ENCODE data around the gene RSPO1. TPM values are rescaled to one million over a fixed set of nuclear protein-coding genes. Genes with fewer than 3 reads are reported as not detected.

The RSPO1 gene
- total RNA-seq, 1 experiment from 2014 or later, result 0.18 TPM

- BruUV-seq (replicated peaks), result no TSS peak
- ChIA-PET POLR2A (no interaction called here), CTCF (no interaction called here)
- Histone ChIP-seq H3K36me3 (ENCODE audit: control insufficient read depth, insufficient read depth, low read length) (no peaks in the 10 kb centered on the region), H3K4me3 (ENCODE audit: low read depth in 2 of 2, low read length in 2 of 2) (no peak overlapping the region), H3K27ac (ENCODE audit: low read length) (no peak overlapping the region), H3K9me3 (ENCODE audit: control insufficient read depth, insufficient read depth, low read depth, low read length) (no peaks in the 10 kb centered on the region), H3K27me3 (ENCODE audit: control insufficient read depth, insufficient read depth, low read length) (no peaks in the 10 kb centered on the region), H3K4me1 (ENCODE audit: control insufficient read depth, insufficient read depth, low read length) (no peaks in the 10 kb centered on the region)
- no peak for TF ChIP-seq SIN3A (IDR thresholded peaks at IDR 0.05; ENCODE audit: borderline replicate concordance, insufficient read depth, low read depth, low read length)
- TF ChIP-seq, protein P1, sequence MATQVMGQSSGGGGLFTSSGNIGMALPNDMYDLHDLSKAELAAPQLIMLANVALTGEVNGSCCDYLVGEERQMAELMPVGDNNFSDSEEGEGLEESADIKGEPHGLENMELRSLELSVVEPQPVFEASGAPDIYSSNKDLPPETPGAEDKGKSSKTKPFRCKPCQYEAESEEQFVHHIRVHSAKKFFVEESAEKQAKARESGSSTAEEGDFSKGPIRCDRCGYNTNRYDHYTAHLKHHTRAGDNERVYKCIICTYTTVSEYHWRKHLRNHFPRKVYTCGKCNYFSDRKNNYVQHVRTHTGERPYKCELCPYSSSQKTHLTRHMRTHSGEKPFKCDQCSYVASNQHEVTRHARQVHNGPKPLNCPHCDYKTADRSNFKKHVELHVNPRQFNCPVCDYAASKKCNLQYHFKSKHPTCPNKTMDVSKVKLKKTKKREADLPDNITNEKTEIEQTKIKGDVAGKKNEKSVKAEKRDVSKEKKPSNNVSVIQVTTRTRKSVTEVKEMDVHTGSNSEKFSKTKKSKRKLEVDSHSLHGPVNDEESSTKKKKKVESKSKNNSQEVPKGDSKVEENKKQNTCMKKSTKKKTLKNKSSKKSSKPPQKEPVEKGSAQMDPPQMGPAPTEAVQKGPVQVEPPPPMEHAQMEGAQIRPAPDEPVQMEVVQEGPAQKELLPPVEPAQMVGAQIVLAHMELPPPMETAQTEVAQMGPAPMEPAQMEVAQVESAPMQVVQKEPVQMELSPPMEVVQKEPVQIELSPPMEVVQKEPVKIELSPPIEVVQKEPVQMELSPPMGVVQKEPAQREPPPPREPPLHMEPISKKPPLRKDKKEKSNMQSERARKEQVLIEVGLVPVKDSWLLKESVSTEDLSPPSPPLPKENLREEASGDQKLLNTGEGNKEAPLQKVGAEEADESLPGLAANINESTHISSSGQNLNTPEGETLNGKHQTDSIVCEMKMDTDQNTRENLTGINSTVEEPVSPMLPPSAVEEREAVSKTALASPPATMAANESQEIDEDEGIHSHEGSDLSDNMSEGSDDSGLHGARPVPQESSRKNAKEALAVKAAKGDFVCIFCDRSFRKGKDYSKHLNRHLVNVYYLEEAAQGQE (IDR thresholded peaks at IDR 0.05; ENCODE audit: insufficient read depth in 1 of 2, low read depth in 2 of 2, low read length in 1 of 2), result no peak
- TF ChIP-seq TCF7L2 (IDR thresholded peaks at IDR 0.05; ENCODE audit: low read depth, low read length), result no peak
- TF ChIP-seq CTCF (IDR thresholded peaks at IDR 0.05), result no peak
- TF ChIP-seq POLR2AphosphoS5 (IDR thresholded peaks at IDR 0.05; ENCODE audit: low read depth, low read length), result no peak
- in situ Hi-C loops (cut with HindIII; ENCODE audit: low pct_unique_long_range_greater_than_20kb, low sequenced_read_pairs), result no loop called here
- no peak for ATAC-seq
- no peak for DNase-seq (ENCODE audit: low read depth, low spot score)
- intact Hi-C loops (cut with micrococcal nuclease; ENCODE audit: unreplicated experiment), result no loop called here
Observed at GRCh38 chr1:37651803-37652202, 17.1 kb upstream of the RSPO1 start.

GRCh38 chr1:37650721-37651120, 16.0 kb upstream of the RSPO1 start:
- CTCF ChIA-PET, result interaction anchor here (0.6 kb wide), 1 partner anchor 16 kb away, joined by 8 read pairs; the partner anchor contains the start of gene RSPO1
- DNase-seq (ENCODE audit: low read depth, low spot score) (no peak), ATAC-seq (no peak)
- Histone ChIP-seq H3K27me3 (ENCODE audit: control insufficient read depth, insufficient read depth, low read length) (no peaks in the 10 kb centered on the region), H3K9me3 (ENCODE audit: control insufficient read depth, insufficient read depth, low read depth, low read length) (no peaks in the 10 kb centered on the region), H3K4me1 (ENCODE audit: control insufficient read depth, insufficient read depth, low read length) (no peaks in the 10 kb centered on the region), H3K4me3 (ENCODE audit: low read depth in 2 of 2, low read length in 2 of 2) (no peak overlapping the region), H3K27ac (ENCODE audit: low read length) (no peak overlapping the region), H3K36me3 (ENCODE audit: control insufficient read depth, insufficient read depth, low read length) (no peaks in the 10 kb centered on the region)
- intact Hi-C loops (cut with micrococcal nuclease; ENCODE audit: unreplicated experiment), result no loop called here
- in situ Hi-C loops (cut with HindIII; ENCODE audit: low pct_unique_long_range_greater_than_20kb, low sequenced_read_pairs), result no loop called here
- no TSS peak for BruUV-seq (replicated peaks)
- no peak for TF ChIP-seq SIN3A (IDR thresholded peaks at IDR 0.05; ENCODE audit: borderline replicate concordance, insufficient read depth, low read depth, low read length)
- no peak for TF ChIP-seq POLR2AphosphoS5 (IDR thresholded peaks at IDR 0.05; ENCODE audit: low read depth, low read length)
- TF ChIP-seq CTCF (IDR thresholded peaks at IDR 0.05), result no peak
- TF ChIP-seq TCF7L2 (IDR thresholded peaks at IDR 0.05; ENCODE audit: low read depth, low read length), result no peak
- TF ChIP-seq, protein P1 (IDR thresholded peaks at IDR 0.05; ENCODE audit: insufficient read depth in 1 of 2, low read depth in 2 of 2, low read length in 1 of 2), result no peak
- POLR2A ChIA-PET, result no interaction called here

All from Panc1 (cell line).